ENCODE measurements around the gene OSGIN1.

OSGIN1 gene

DNA sequence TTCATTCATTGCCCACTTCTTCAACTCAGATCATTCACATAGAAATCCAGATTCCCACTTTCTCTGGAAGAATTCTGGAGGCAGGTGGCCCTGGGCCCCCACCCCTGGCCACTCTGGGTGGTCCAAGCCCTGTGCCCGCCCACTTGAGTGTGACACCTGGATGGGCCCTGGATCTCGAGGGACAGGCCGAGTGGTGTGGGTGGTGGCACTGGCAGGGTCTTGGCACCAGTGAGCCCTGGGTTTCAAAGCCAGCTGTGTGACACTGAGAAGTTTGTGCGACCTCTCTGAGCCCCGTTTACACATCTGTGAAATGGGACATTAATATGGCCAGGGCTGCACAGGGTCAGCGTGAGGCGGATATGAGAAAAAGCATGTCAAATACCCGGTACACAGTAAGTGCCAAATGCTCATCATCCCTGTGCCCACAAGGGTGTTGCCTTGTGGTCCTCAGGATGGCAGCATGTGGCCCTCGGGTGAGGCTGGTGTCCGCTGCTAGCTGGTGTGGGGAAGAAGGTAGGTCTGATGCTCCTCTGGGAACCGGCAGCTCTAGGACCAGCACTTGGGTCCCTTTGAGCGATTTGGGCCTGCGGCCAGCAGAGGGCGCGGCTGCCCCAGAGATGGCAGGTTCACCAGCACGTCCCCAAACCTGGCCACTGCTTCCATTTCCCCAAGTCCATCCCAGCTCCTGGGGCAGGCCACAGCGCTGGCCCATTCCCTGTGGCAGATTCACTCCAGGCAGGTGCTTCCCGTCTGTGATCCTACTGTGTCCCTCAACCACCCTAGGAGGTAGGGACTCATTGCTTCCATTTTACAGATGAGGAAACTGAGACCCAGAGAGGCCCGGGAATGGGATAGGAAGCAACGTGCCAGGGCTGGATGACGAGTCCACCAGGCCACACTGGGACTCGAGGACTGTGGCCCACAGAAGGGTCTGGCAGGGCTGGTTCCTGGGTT, 3.6 kb downstream of the OSGIN1 start:
- DNase-seq, result peak in 44 of 51 donors; percentile 8 to 80 (median 47)

DNA sequence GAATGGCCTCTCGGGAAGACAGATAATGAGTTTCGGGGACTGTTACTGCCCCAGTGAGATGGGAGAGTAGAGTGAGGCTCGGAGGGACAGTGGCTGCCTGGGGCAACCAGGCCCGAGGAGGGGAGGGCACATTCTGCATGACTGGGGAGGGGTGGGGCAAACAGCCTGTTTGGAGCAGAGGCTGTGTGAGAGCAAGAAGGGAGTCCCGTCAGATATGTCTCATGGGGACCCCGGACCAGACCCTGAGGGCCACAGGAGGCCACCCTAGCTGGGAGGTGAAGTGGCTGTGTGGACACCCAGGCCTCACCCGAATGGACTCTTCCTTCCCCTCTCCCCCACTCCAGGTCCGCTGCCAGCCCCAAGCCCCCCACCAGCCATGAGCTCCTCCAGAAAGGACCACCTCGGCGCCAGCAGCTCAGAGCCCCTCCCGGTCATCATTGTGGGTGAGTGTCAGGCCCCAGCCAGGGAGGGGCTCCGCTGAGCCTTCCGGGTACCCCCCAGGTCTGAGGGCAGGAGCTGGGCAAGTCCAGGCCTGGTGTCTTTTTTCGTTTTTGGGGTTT, 4.3 kb downstream of the OSGIN1 start:
- no peak for DNase-seq

DNA sequence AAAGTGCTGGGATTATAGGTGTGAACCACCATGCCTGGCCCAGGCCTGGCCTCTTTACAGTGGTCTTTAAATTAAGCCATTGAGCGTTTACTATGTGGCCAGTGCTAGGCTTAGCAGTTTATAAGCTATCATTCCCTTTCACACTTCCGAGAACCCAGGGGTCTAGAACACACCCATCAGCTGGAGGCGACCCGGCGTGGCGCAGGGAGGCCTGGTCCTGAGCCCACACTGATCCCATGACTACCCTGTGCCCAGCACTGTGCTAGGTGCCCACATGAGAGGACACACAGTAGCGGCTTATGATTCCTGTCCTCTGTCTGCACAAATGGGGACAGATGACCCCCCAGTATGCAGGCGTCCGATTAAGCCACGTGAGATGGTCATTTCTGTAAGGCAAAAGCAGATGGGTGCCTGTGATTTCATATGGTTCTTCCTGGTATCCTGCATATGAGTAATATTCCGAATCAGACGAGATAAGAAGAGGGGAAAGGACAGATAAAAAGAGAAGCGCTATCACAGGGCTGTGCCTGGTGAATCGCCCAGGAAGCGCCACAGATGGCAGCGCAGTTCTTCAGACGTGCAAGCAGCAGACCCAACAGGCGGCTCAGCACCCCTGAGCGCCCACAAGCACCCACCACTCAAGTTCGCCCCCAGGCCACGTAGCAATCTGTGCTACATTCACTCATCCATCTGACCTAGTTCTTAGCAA, 5.3 kb downstream of the OSGIN1 start:
- peak in 1 of 51 donors; percentile 32 for DNase-seq

DNA sequence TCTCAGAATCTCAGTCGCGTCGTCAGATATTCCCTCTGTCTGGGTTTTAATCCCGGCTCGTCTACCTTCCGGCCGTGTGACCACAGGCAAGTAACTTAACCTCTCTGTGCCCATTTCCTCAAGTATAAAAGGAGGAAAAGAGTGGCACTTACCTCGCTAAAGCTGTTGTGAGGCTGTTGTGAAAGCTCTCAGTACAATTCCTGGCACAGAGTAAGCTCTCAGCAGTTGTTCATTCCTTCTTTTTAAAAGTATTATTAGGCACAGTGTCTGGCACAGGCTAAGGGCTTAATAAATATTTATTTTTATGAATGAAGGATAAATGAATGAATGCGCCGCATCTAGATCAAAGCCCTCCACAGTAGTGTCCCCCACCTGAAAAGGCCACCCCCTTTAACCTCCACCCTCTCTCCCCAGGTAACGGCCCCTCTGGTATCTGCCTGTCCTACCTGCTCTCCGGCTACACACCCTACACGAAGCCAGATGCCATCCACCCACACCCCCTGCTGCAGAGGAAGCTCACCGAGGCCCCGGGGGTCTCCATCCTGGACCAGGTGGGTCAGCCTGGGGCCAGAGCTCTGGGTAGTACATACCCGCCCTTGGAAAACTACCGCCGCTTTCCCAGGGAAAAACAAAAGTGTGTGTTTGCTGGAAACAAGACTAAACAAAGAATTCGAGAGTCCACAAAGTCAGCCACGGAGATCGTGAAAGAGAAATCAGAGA, 6.0 kb downstream of the OSGIN1 start:
- DNase-seq, result no peak

DNA sequence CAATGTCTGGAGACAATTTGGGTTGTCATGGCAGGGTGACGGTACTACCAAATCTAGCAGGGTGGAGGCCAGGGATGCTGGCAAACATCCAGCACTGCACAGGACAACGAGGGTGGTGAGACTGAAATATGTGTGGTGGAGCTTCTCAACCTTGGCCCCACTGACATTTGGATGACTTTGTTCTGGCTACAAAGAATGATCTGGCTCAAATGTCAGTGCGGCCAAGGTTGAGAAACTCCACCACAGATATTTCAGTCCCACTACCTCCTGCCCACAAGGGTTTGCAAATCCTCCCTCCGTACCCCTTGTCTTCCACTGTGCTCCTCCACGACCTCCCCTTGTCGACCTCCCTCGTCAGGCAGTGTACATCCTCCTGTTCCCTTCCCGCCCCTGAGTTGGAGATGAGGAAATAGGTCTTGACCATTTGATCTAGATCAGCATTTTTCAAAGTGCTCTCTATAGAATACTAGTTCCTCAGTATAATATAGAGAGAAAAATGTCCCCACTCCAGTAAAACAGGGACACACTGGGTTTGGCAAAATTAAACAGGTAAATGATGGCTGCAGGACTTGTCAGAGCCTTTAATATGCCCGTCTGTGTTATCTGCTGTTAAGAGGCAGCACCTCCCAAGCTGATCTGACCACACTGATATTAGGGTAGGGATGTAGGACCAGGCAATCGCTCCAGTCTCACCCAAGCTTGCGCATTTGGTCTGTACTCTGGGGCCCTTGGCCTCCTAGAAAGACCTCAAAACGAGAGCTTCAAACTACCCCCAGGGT, 6.8 kb downstream of the OSGIN1 start:
- DNase-seq, result no peak

DNA sequence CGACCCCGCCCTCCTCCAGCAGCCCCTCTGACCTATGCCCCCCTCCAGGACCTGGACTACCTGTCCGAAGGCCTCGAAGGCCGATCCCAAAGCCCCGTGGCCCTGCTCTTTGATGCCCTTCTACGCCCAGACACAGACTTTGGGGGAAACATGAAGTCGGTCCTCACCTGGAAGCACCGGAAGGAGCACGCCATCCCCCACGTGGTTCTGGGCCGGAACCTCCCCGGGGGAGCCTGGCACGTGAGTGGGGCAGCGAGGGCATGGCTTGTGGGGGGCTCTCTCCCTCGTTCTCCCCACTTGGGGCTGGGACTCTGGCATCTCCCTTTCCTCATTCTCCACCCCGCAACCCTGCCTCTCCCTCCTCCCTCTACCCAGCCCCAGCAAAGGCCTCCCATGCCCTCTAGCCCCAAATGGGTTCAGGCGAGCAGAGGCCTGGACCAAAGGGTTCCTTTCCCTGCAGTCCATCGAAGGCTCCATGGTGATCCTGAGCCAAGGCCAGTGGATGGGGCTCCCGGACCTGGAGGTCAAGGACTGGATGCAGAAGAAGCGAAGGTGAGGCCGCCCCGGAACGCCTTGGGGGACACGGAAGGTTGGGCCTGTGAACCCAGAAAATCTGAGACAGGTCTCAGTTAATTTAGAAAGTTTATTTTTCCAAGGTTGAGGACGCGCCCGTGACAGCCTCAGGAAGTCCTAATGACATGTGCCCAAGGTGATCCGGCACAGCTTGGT, 7.6 kb downstream of the OSGIN1 start:
- DNase-seq, result no peak

DNA sequence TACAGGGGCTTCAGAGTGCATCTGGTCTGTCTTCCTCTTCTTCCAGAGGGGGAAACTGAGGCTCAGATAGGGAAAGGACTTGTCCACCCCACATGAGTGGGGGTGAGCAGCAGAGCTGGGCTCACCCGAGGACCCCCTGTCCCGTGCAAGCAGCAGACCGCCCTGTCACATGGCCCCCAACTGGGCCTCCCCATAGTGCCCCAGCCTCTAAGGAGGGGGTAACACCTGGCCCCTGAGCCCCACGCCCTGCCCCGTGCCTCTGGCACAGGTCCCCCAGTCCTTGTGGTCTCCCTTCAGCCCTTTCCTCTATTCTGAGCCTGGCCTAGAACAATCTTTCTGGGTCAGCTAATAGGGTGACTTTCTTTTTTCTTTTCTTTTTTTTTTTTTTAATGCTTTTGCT, 8.6 kb downstream of the OSGIN1 start:
- no peak for DNase-seq

DNA sequence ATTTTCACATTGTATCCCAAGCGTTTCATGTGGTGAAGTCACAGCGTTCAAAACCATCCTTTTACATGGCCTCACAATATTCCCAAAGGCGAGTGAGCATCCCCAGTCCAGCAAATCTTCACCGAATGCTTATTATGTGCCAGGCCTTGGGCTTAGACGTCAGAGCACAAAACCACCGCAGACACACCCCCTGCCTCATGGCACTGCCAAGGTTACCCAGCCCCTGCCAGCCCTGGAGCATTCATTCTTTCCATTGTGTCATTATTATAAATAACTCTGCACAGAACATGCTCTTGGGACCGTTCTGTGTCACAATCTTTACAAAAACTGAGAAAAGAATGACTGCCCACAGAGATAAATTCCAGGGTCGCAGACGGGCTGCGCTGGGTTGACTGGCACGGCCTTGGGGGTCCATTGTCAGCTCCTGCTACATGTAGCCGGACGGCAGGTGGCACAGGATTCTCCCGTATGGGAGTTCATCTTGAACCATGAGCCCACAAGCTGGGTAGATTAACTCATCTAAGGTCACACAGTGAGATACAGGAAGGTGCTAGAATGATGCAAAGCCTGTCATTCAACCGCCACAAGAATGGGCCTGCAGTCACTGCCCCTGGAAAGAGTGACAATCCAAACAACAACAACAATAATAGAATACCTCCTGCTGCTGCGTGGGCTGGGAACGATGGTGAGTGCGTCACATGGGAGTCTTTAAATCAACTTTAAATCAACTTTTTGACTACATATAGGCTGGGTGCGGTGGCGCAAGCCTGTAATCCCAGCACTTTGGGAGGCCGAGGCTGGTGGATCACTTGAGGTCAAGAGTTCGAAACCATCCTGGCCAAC, 10.5 kb downstream of the OSGIN1 start:
- no peak for DNase-seq

DNA sequence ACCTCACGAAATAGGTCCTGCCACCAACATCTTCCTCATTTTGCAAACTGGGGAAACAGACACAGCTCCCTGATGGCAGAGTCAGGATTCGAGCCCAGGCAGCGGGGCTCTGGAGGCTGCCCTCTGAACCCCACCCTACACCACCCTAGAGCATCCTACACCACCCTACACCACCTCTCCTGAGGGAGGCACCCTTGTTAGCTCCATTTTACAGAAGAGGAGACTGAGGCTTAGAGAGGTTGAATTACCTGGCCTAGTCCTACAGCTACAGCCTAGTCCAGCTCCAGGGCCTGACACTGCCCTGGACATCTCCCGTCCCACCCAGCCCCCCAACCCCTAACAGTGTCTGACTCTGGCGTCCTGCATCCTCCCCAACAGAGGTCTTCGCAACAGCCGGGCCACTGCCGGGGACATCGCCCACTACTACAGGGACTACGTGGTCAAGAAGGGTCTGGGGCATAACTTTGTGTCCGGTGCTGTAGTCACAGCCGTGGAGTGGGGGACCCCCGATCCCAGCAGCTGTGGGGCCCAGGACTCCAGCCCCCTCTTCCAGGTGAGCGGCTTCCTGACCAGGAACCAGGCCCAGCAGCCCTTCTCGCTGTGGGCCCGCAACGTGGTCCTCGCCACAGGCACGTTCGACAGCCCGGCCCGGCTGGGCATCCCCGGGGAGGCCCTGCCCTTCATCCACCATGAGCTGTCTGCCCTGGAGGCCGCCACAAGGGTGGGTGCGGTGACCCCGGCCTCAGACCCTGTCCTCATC, 11.8 kb downstream of the OSGIN1 start:
- DNase-seq, result no peak

DNA sequence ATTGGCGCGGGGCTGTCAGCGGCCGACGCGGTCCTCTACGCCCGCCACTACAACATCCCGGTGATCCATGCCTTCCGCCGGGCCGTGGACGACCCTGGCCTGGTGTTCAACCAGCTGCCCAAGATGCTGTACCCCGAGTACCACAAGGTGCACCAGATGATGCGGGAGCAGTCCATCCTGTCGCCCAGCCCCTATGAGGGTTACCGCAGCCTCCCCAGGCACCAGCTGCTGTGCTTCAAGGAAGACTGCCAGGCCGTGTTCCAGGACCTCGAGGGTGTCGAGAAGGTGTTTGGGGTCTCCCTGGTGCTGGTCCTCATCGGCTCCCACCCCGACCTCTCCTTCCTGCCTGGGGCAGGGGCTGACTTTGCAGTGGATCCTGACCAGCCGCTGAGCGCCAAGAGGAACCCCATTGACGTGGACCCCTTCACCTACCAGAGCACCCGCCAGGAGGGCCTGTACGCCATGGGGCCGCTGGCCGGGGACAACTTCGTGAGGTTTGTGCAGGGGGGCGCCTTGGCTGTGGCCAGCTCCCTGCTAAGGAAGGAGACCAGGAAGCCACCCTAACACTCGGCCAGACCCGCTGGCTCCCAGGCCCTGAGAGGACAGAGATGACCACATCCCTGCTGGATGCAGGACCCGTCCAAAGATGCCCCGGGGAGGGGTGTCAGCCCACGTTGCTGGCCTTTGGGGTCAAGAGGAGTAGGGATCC, 12.6 kb downstream of the OSGIN1 start:
- DNase-seq, result no peak

DNA sequence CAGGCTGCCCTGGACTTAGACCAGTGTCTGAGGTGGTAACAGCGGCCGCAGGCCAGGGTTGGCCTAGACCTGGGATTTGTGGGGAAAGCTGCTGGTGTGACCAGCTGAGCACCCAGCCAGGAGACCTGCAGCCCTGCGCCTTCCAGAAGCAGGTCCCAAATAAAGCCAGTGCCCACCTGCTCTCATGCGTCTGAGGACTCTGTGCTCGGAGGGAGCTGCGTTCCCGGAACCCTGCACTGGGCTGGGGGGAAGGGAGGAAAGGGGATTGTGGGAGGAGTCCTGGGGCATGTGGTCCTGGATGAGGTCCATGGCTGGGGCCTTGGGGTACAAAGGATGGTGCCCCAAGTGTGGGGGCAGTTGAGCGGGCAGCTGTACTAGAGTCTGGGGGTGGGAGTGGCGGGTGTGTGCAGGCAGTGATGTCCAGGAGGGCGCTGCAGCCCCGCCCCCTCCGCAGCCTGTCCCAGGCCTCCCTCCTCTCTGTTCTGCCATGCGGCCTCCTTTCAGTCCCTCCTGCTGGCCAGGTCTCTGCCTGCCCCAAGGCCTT, 13.2 kb downstream of the OSGIN1 start:
- DNase-seq, result no peak

DNA sequence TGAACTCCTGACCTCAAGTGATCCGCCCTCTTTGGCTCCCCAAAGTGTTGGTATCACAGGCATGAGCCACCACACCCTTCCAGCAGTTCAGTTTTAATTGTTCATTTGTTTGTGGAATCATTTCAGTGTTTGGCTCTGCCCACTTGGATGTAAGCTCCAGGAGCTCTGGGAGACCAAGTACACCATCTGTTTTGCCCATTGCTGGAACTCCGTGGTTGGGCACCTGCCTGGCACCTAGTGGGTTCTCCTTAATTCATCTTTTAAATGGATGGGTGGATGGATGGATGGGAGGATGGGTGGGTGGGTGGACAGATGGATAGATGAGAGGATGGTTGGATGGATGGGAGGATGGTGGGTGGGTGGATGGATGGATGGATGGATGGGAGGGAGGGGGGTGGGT, 14.1 kb downstream of the OSGIN1 start:
- no peak for DNase-seq

DNA sequence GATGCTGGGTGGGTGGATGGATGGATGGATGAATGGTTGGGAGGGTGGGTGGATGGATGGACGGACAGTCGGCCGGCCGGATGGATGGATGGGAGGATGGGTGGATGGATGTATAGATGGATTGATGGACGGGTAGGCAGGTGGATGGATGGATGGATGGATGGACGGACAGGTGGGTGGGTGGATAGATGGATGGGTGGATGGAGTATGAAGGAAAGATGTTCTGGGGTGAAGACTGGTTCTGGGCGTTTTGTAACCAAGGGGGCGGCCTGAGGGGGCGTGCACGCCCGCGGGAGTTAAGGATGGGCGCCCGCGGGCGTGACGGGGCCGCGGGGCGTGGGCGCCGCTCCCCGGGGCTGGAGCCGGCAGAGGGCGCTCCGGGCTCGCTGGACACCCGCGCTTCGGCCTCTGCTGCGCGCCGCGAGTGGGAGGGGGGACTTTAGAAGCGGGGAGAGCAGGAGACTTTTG, 14.8 kb downstream of the OSGIN1 start, which contains the start of gene NECAB2:
TSS of gene NECAB2 (plus strand) at position 407 of the 468 bp plus-strand sequence. CDS start 405 bp downstream, outside the sequence.
- DNase-seq, result peak in 26 of 51 donors; percentile 2 to 68 (median 26)

DNA sequence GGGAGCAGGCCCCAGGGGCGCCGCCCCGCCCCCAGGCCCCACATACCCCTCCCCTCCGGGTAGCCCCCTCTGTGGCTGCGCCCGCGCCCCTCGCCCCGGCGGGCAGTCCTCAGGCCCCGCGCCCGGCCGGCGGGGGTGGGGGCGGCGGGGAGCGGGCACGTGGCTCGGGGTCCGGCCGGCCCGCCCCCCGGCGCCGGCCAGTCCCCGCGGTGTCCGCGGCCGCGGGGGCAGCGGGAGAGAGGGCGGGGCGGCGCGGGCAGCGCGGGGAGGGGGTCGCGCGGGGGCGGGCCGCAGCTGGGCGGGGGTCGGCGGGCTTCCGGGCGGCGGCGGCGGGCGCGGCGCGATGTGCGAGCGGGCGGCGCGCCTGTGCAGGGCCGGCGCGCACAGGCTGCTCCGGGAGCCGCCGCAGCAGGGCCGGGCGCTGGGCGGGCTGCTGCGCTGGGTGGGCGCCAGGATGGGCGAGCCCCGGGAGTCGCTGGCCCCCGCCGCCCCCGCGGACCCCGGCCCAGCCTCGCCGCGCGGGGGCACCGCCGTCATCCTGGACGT, 15.3 kb downstream of the OSGIN1 start:
- DNase-seq, result peak in 3 of 51 donors; percentile 29 to 42 (median 40)

DNA sequence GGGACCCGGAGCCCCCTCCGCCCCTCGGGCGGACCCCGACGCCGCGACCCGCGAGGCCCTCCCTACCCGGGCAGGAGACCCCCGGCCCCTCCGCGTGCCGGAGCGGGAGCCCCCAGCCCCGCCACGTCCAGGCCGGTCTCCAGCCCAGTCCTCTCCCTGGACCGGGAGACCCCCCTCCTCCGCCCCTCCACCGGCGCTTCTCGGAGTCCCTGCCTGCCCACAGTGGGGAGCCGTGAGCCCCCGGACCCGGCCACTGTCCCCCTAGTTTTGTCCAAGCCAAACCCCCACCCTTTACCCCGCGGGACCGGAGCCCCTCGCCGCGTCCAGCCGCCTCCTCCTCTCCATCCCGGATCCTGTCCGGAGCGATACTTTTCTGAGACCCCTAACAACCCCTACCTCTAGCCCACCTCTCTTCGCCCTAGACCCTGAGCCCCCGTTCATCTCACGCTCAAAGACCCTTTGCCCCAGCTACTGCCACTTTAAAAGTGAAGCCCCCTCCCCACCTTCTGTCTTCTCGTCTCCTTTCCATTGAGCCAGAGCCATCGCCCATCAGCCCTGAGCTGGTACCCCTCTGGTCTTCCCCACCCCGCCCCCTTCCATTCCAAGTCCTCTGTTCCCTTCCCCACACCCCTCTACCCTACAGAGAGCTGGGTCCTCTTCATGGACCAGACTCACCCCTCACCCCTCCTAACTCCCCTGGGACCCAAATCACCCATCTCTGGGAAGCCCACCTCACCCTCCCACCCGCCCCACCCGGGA, 16.0 kb downstream of the OSGIN1 start:
- DNase-seq, result no peak

All from hypothalamus (tissue), 51 donors.